Fibroblast of villous mesenchyme (primary cell): ENCODE results near the gene DNAJC18. TPM values are rescaled to one million over a fixed set of nuclear protein-coding genes. Genes with fewer than 3 reads are reported as not detected.
"Not testable (repeated sequence)": the region's sequence is repeated elsewhere in the genome, so short reads cannot be mapped to it uniquely, and the experiment has no call there.

Source experiments
- DNase-seq: peaks from one replicate; pipeline ENCODE4 v3.0.0-alpha.2; 2010; ENCODE audit warnings: low read depth
- H3K4me3 ChIP-seq: 2 replicates; pipeline ENCODE4 v1.5.1; 2011; ENCODE audit warnings: low read depth, mild to moderate bottlenecking, low read length
- CTCF ChIP-seq: IDR thresholded peaks from 2 replicates; pipeline ENCODE4 v1.5.1; 2012; ENCODE audit warnings: low read depth, mild to moderate bottlenecking, low read length; ENCODE audit not compliant: insufficient read depth
- total RNA-seq: library from RNA; depleted of rRNA; stranded (reverse); fragments of >200 nt; gene quantifications from 2 replicates; pipeline ENCODE4 v1.2.3, GENCODE V29; 2012

The DNAJC18 gene
- total RNA-seq, 1 donor = 16.4 TPM

- no peak for TF ChIP-seq CTCF
- peak; percentile 76 for DNase-seq
- no peak overlapping the region for H3K4me3 ChIP-seq
Observed at GRCh38 chr5:139443831-139444453, 4.6 kb upstream of the DNAJC18 start.

GRCh38 chr5:139440416-139440815 lies 1.1 kb upstream of the DNAJC18 start:
- not testable (repeated sequence) for H3K4me3 ChIP-seq, DNase-seq

GRCh38 chr5:139438707-139439012 lies 665 bp downstream of the DNAJC18 start:
- H3K4me3 ChIP-seq = peak overlapping the region; percentile 89
- no peak for TF ChIP-seq CTCF
- DNase-seq = no peak

GRCh38 chr5:139435676-139436075 lies 3.6 kb downstream of the DNAJC18 start:
- no peak for DNase-seq
- no peak for TF ChIP-seq CTCF
- H3K4me3 ChIP-seq = no peak overlapping the region

GRCh38 chr5:139431706-139432105 lies 7.6 kb downstream of the DNAJC18 start:
- no peak for TF ChIP-seq CTCF
- H3K4me3 ChIP-seq = no peak overlapping the region
- no peak for DNase-seq

- H3K4me3 ChIP-seq = no peak overlapping the region
- DNase-seq = no peak
- no peak for TF ChIP-seq CTCF
Observed at GRCh38 chr5:139430015-139430414, 9.3 kb downstream of the DNAJC18 start.

GRCh38 chr5:139426203-139426885 lies 13.0 kb downstream of the DNAJC18 start:
- H3K4me3 ChIP-seq = no peak overlapping the region
- peak; percentile 25 for DNase-seq
- no peak for TF ChIP-seq CTCF
